GM23338 (cell line): Measurements from ENCODE around the gene MTOR.

Source experiments
- CREB1 ChIP-seq: fragments of 250-450 bp; sonication (Bioruptor Pico); IDR thresholded peaks from 2 replicates; pipeline ENCODE4 v1.5.0; 2020; ENCODE audit warnings: low read depth, mild to moderate bottlenecking, moderate library complexity
- EZH2 ChIP-seq: fragments of 200-600 bp; sonication (generic); IDR thresholded peaks from one replicate; pipeline ENCODE4 v1.8.0; 2017; ENCODE audit warnings: antibody characterized with exemption, mild to moderate bottlenecking, low read depth; ENCODE audit not compliant: unreplicated experiment
- EZH2phosphoT487 ChIP-seq: fragments of 200-600 bp; sonication (generic); IDR thresholded peaks from one replicate; pipeline ENCODE4 v1.8.1; 2018; ENCODE audit warnings: antibody characterized with exemption; ENCODE audit not compliant: unreplicated experiment
- JUNB ChIP-seq: IDR thresholded peaks from one replicate; pipeline ENCODE4 v1.6.1; 2016; ENCODE audit warnings: antibody characterized with exemption; ENCODE audit not compliant: unreplicated experiment
- POLR2AphosphoS5 ChIP-seq: IDR thresholded peaks from 2 replicates; pipeline ENCODE4 v1.6.1; 2016; ENCODE audit warnings: antibody characterized with exemption, low read depth
- REST ChIP-seq: IDR thresholded peaks from one replicate; pipeline ENCODE4 v1.6.1; 2018; ENCODE audit warnings: antibody characterized with exemption; ENCODE audit not compliant: unreplicated experiment
- ZNF114 ChIP-seq: fragments of 250-450 bp; sonication (Bioruptor Pico); IDR thresholded peaks from 2 replicates; pipeline ENCODE4 v1.5.0; 2020; ENCODE audit warnings: mild to moderate bottlenecking, moderate library complexity
- ZNF462 ChIP-seq: fragments of 250-450 bp; sonication (Bioruptor Pico); IDR thresholded peaks from 2 replicates; pipeline ENCODE4 v1.5.0; 2020; ENCODE audit warnings: mild to moderate bottlenecking, moderate library complexity
- TF ChIP-seq, protein P1 (sequence below), 2 experiments: fragments of 200-600 bp in 1 of 2; sonication (generic) in 1 of 2; conservative IDR thresholded peaks; 2 replicates each; pipeline versions ENCODE4 v1.5.1 to v1.6.1; 2016 to 2017; ENCODE audit warnings: antibody characterized with exemption in 2 of 2, low read depth in 2 of 2, mild to moderate bottlenecking in 2 of 2, moderate library complexity in 1 of 2
- TF ChIP-seq, protein P2 (sequence below): IDR thresholded peaks from 2 replicates; pipeline ENCODE4 v1.6.1; 2016; ENCODE audit warnings: antibody characterized with exemption

GRCh38 chr1:11198851-11199594, 63.3 kb downstream of the MTOR start:
- TF ChIP-seq, protein P1, sequence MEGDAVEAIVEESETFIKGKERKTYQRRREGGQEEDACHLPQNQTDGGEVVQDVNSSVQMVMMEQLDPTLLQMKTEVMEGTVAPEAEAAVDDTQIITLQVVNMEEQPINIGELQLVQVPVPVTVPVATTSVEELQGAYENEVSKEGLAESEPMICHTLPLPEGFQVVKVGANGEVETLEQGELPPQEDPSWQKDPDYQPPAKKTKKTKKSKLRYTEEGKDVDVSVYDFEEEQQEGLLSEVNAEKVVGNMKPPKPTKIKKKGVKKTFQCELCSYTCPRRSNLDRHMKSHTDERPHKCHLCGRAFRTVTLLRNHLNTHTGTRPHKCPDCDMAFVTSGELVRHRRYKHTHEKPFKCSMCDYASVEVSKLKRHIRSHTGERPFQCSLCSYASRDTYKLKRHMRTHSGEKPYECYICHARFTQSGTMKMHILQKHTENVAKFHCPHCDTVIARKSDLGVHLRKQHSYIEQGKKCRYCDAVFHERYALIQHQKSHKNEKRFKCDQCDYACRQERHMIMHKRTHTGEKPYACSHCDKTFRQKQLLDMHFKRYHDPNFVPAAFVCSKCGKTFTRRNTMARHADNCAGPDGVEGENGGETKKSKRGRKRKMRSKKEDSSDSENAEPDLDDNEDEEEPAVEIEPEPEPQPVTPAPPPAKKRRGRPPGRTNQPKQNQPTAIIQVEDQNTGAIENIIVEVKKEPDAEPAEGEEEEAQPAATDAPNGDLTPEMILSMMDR (conservative IDR thresholded peaks at IDR 0.05; ENCODE audit: low read depth in 2 of 2), result no peak
- TF ChIP-seq POLR2AphosphoS5 (no peak), REST (no peak), EZH2 (no peak), EZH2phosphoT487 (no peak), ZNF462 (no peak), JUNB (no peak), CREB1 (CRISPR knock-in tag) (no peak), ZNF114 (CRISPR knock-in tag) (no peak)
- TF ChIP-seq, protein P2, sequence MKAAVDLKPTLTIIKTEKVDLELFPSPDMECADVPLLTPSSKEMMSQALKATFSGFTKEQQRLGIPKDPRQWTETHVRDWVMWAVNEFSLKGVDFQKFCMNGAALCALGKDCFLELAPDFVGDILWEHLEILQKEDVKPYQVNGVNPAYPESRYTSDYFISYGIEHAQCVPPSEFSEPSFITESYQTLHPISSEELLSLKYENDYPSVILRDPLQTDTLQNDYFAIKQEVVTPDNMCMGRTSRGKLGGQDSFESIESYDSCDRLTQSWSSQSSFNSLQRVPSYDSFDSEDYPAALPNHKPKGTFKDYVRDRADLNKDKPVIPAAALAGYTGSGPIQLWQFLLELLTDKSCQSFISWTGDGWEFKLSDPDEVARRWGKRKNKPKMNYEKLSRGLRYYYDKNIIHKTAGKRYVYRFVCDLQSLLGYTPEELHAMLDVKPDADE, result no peak
